Urinary bladder (tissue), 4 donors: ENCODE data around the gene OPA1. TPM values are rescaled to one million over a fixed set of nuclear protein-coding genes. Genes with fewer than 3 reads are reported as not detected.

ENCODE experiments used
- DNase-seq: peaks from one replicate; pipeline ENCODE4 v3.0.0-alpha.2; 2015; ENCODE audit errors: extremely low spot score
- H3K27ac ChIP-seq: one replicate; pipeline ENCODE4 v1.5.1; 2013; ENCODE audit warnings: low read depth, mild to moderate bottlenecking, moderate library complexity
- H3K36me3 ChIP-seq: one replicate; pipeline ENCODE4 v1.6.1; 2013; ENCODE audit warnings: mild to moderate bottlenecking, moderate library complexity; ENCODE audit not compliant: insufficient read depth
- H3K4me1 ChIP-seq: one replicate; pipeline ENCODE4 v1.6.1; 2013; ENCODE audit warnings: mild to moderate bottlenecking, moderate library complexity; ENCODE audit not compliant: insufficient read depth
- H3K4me3 ChIP-seq: one replicate; pipeline ENCODE4 v1.5.1; 2013; ENCODE audit warnings: low read depth, low read length
- WGBS: extraction: QIAGEN DNeasy Blood & Tissue Kit; methylation state at CpG from one replicate; pipeline ENCODE4 v1.1.7; 2013; 5-methylcytosine and 5-hydroxymethylcytosine counted together
- polyA plus RNA-seq: library from polyadenylated mRNA; stranded (reverse); fragments of 200-250 nt; gene quantifications from one replicate; pipeline ENCODE4 v1.2.3, GENCODE V29; 2013
- total RNA-seq: library from RNA; depleted of rRNA; stranded (reverse); fragments of >200 nt; gene quantifications from one replicate; pipeline ENCODE4 v1.2.3, GENCODE V29; 2014
- donor health status: healthy with polysubstance abuse.
- donor health status: healthy.

Gene OPA1
- total and polyA plus RNA-seq, 2 donors = 26.0 to 106 TPM

GRCh38 chr3:193674714-193675113 lies 81.7 kb downstream of the OPA1 start:
- Histone ChIP-seq H3K27ac (no peak overlapping the region), H3K4me1 (no peaks in the 10 kb centered on the region), H3K36me3 (no peaks in the 10 kb centered on the region), H3K4me3 (no peak overlapping the region)
- WGBS = 97% methylated on average over 9 of the region's 9 CpGs
- DNase-seq = no peak

- no peak overlapping the region for H3K27ac ChIP-seq
- 95% methylated on average over 5 of the region's 5 CpGs for WGBS
- H3K4me1 ChIP-seq = no peaks in the 10 kb centered on the region
- no peaks in the 10 kb centered on the region for H3K36me3 ChIP-seq
- H3K4me3 ChIP-seq = no peak overlapping the region
- no peak for DNase-seq
These were observed 84.7 kb downstream of the OPA1 start for GRCh38 chr3:193677734-193678133.

DNA sequence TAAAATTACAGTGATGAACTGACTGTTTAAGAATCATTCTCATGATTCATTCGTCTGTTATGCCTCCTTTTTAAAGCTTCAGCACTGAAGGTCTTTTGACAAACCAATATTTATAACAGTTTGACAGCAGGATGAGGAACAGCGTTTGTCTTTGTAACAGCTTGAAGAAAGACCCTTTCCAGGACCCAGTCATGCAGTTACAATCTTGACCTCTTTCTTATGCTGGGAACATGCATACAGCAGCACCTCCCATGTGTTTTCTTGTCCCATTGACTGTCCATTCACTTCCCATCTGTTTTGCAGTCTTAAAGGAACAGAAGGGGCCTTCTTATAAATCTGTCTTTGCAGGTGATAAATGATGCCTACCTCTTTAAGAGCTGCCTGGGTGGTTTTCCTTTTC lies 87.2 kb downstream of the OPA1 start:
- H3K36me3 ChIP-seq = no peaks in the 10 kb centered on the region
- no peak overlapping the region for H3K27ac ChIP-seq
- H3K4me1 ChIP-seq = no peaks in the 10 kb centered on the region
- no peak overlapping the region for H3K4me3 ChIP-seq
- 62% methylated on average over 2 of the region's 2 CpGs for WGBS
- DNase-seq = no peak

DNA sequence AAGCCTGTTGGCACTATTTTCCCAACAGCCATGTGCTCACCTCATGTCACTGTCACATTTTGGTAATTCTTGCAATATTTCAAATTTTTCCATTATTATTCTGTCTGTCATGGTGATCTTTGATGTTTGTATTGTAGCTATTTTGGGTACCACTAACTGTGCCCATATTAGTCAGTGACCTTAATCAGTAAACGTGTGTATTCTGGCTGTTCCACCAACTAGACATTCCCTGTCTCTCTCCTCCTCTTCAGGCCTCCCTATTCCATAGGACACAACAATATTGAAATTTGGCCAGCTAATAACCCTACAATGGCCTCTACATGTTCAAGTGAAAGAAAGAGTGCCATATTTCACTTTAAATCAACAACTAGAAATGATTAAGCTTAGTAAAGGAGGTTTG lies 88.6 kb downstream of the OPA1 start:
- no peak for DNase-seq
- Histone ChIP-seq H3K4me1 (no peaks in the 10 kb centered on the region), H3K27ac (no peak overlapping the region), H3K4me3 (no peak overlapping the region), H3K36me3 (no peaks in the 10 kb centered on the region)
- WGBS = 73% methylated on average over 1 of the region's 1 CpG

- no peak overlapping the region for H3K27ac ChIP-seq
These were observed 93.9 kb downstream of the OPA1 start for GRCh38 chr3:193686665-193687483.

GRCh38 chr3:193688834-193689714 lies 96.1 kb downstream of the OPA1 start:
- Histone ChIP-seq H3K4me3 (no peak overlapping the region), H3K4me1 (no peaks in the 10 kb centered on the region), H3K27ac (no peak overlapping the region), H3K36me3 (no peaks in the 10 kb centered on the region)
- DNase-seq = no peak
- 94% methylated on average over 9 of the region's 9 CpGs for WGBS

More at GRCh38 chr3:193686665-193687483, 93.9 kb downstream of the OPA1 start:
- WGBS = 64% methylated on average over 4 of the region's 4 CpGs
- H3K36me3 ChIP-seq = no peaks in the 10 kb centered on the region
- no peak for DNase-seq
- H3K4me3 ChIP-seq = no peak overlapping the region
- no peaks in the 10 kb centered on the region for H3K4me1 ChIP-seq

DNA sequence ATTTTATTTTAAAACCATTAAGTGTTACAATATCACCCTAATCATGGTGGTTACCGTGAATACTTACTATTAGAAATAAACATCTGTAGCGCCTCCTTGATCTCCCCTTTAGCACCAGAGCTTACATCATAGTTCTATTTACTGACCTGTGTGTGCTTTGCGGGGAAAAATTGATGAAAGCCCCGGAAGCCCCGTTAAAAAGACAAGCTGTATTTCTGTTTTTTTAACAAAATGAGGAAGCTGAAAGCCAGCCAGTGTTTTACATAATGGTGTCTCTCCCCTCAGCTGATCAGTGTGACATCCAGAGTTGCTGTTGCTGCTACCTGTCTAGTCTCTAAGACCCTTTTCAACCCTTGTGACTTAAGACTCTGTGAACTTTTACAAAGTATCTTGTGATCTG lies 100.8 kb downstream of the OPA1 start:
- no peak for DNase-seq
- 83% methylated on average over 5 of the region's 5 CpGs for WGBS
- Histone ChIP-seq H3K4me1 (no peaks in the 10 kb centered on the region), H3K27ac (no peak overlapping the region), H3K36me3 (peaks cover 2% of the 10 kb centered on the region), H3K4me3 (no peak overlapping the region)

GRCh38 chr3:193701953-193702635 lies 109.1 kb downstream of the OPA1 start:
- Histone ChIP-seq H3K4me1 (no peaks in the 10 kb centered on the region), H3K4me3 (no peak overlapping the region), H3K27ac (no peak overlapping the region), H3K36me3 (peaks cover 1% of the 10 kb centered on the region)
- no peak for DNase-seq
- 90% methylated on average over 8 of the region's 8 CpGs for WGBS

GRCh38 chr3:193702967-193703366 lies 110.0 kb downstream of the OPA1 start:
- 69% methylated on average over 3 of the region's 3 CpGs for WGBS
- no peak for DNase-seq

DNA sequence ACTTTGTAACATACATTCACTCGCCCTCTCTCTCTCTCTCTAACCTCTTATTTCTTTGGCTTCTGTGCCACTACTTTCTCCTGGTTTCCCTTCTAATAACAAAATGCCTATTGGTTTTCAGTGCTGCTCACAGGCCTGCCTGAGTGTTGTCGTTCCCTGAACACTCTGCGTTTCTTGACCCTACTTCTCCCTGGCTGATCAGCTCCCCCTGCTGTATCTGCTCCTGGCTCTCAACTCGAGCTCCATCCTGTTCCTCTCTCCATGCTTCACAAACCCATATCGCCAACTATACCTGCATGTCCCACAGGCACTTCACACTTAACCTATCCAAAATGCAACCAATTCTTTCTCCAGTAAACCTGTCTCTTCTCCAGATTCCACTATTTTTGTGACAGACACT lies 111.4 kb downstream of the OPA1 start:
- Histone ChIP-seq H3K27ac (no peak overlapping the region), H3K36me3 (peaks cover 1% of the 10 kb centered on the region), H3K4me1 (no peaks in the 10 kb centered on the region), H3K4me3 (no peak overlapping the region)
- no peak for DNase-seq
- 62% methylated on average over 5 of the region's 5 CpGs for whole genome bisulfite sequencing

More at GRCh38 chr3:193702967-193703366, 110.0 kb downstream of the OPA1 start:
- Histone ChIP-seq H3K36me3 (peaks cover 1% of the 10 kb centered on the region), H3K4me1 (no peaks in the 10 kb centered on the region), H3K27ac (no peak overlapping the region), H3K4me3 (no peak overlapping the region)

GRCh38 chr3:193708270-193708669 lies 115.3 kb downstream of the OPA1 start:
- H3K36me3 ChIP-seq = no peaks in the 10 kb centered on the region
- WGBS = 77% methylated on average over 3 of the region's 3 CpGs
- no peak overlapping the region for H3K27ac ChIP-seq
- DNase-seq = no peak
- H3K4me3 ChIP-seq = no peak overlapping the region
- H3K4me1 ChIP-seq = no peaks in the 10 kb centered on the region

GRCh38 chr3:193710286-193711165 lies 117.5 kb downstream of the OPA1 start:
- Histone ChIP-seq H3K4me3 (no peak overlapping the region), H3K4me1 (no peaks in the 10 kb centered on the region), H3K36me3 (no peaks in the 10 kb centered on the region), H3K27ac (no peak overlapping the region)
- no peak for DNase-seq
- WGBS = 76% methylated on average over 18 of the region's 18 CpGs

DNA sequence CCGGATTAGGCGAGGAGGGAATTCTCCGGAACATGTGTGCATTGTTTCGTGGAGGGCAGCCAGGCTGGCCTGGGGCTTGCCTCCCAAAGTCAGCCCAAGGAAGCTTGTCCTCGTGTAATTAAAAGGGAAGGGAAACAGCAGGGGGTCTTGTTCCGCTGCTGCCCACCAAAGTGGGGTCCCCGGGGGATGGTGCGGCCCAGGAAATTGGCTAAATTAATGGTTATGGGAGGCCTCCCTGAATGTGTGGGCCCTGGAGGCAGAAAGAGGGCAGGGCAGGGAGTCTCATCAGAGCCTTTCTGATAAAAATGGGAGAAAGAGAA lies 118.1 kb downstream of the OPA1 start:
- Histone ChIP-seq H3K4me3 (no peak overlapping the region), H3K36me3 (no peaks in the 10 kb centered on the region), H3K27ac (no peak overlapping the region), H3K4me1 (no peaks in the 10 kb centered on the region)
- DNase-seq = no peak
- WGBS = 81% methylated on average over 8 of the region's 8 CpGs
